HCT116 (cell line): Measurements from ENCODE around the gene SUB1. TPM values are rescaled to one million over a fixed set of nuclear protein-coding genes. Genes with fewer than 3 reads are reported as not detected.

ENCODE experiments used
- ATAC-seq: fragments of 200-7000 bp; cut with Tn5 transposase; 2 replicates; pipeline ENCODE4 v1.9.1; 2020; ENCODE audit warnings: mild to moderate bottlenecking, moderate library complexity
- BruUV-seq: library from RNA; stranded (reverse); fragments of 400-500 nt; replicated peaks from 2 replicates; lab custom pipeline; 2021; lab: Mats Ljungman, UMichigan
- CTCF ChIA-PET: fragments of 300-600 bp; sonication (Branson Sonifier 250); formaldehyde crosslinking; loops from one replicate; lab custom pipeline; 2021; ENCODE audit warnings: antibody characterized with exemption; lab: Charles Lee
- POLR2A ChIA-PET: fragments of 300-600, 350-600 bp; sonication (Branson Sonifier 250); formaldehyde crosslinking; loops from one replicate; lab custom pipeline; 2021; ENCODE audit warnings: antibody characterized with exemption; lab: Charles Lee
- RAD21 ChIA-PET, 2 experiments: fragments of 300-600 bp; sonication (Branson Sonifier 250); formaldehyde crosslinking; loops; one replicate each; lab custom pipeline; 2023; ENCODE audit warnings: low total read pairs in 2 of 2; ENCODE audit not compliant: uncharacterized antibody in 2 of 2, unreplicated experiment in 2 of 2, low non-redundant PET in 1 of 2; lab: Charles Lee
- DNase-seq: peaks from one replicate; pipeline ENCODE4 v3.0.0-alpha.2; 2010; ENCODE audit warnings: low read depth, low spot score
- H2AFZ ChIP-seq: fragments of 200-600 bp; shearing (Covaris generic), sonication (generic); 2 replicates; pipeline ENCODE4 v1.6.1; 2017; ENCODE audit warnings: low read depth, mixed run types, mixed read lengths, antibody characterized with exemption, low read length; ENCODE audit not compliant: poor library complexity, severe bottlenecking
- H3K27ac ChIP-seq: 2 replicates; pipeline ENCODE4 v1.5.1; 2012; ENCODE audit warnings: low read depth, low read length
- H3K27me3 ChIP-seq: fragments of 200-600 bp; sonication (generic); 2 replicates; pipeline ENCODE4 v1.6.1; 2016; ENCODE audit warnings: mixed run types, low read length, mixed read lengths; ENCODE audit not compliant: insufficient read depth
- H3K36me3 ChIP-seq, 2 experiments: fragments of 200-500 bp in 1 of 2; fragments of 200-600 bp in 1 of 2; sonication (Bioruptor generic) in 1 of 2; sonication (generic) in 1 of 2; 2 replicates each; pipeline versions ENCODE4 v1.5.1 to v1.6.1; 2014 to 2016; ENCODE audit warnings: low read length in 2 of 2, inconsistent platforms in 1 of 2, mixed read lengths in 1 of 2, mixed run types in 1 of 2; ENCODE audit not compliant: insufficient read depth in 2 of 2, control insufficient read depth in 1 of 2
- H3K4me1 ChIP-seq, 2 experiments: fragments of 200-600 bp in 1 of 2; sonication (generic) in 1 of 2; 2 replicates each; pipeline versions ENCODE4 v1.5.1 to v1.6.1; 2012 to 2017; ENCODE audit warnings: low read length in 2 of 2, inconsistent platforms in 1 of 2, mild to moderate bottlenecking in 1 of 2, mixed read lengths in 1 of 2, mixed run types in 1 of 2, moderate library complexity in 1 of 2; ENCODE audit not compliant: insufficient read depth in 2 of 2, control insufficient read depth in 1 of 2
- H3K4me2 ChIP-seq: fragments of 200-600 bp; sonication (generic); 2 replicates; pipeline ENCODE4 v1.6.1; 2017; ENCODE audit warnings: mixed run types, low read length, mixed read lengths
- H3K4me3 ChIP-seq, 2 experiments: fragments of 200-600 bp in 1 of 2; sonication (generic) in 1 of 2; replicated peaks in 1 of 2; 2 replicates each; pipeline ENCODE4 v1.5.1; 2011 to 2016; ENCODE audit warnings: low read length in 2 of 2, control low read depth in 1 of 2, low read depth in 1 of 2, mild to moderate bottlenecking in 1 of 2, mixed read lengths in 1 of 2, mixed run types in 1 of 2
- H3K79me2 ChIP-seq: fragments of 200-600 bp; sonication (generic); 2 replicates; pipeline ENCODE4 v1.6.1; 2017; ENCODE audit warnings: mild to moderate bottlenecking, mixed run types, low read length, moderate library complexity, mixed read lengths; ENCODE audit not compliant: insufficient read depth
- H3K9ac ChIP-seq: fragments of 200-600 bp; sonication (generic); 2 replicates; pipeline ENCODE4 v1.6.1; 2016; ENCODE audit warnings: low read length, mixed read lengths
- H3K9me2 ChIP-seq: fragments of 200-600 bp; sonication (generic), shearing (Covaris generic); 2 replicates; pipeline ENCODE4 v1.6.1; 2017; ENCODE audit warnings: mixed run types, mild to moderate bottlenecking, moderate library complexity; ENCODE audit not compliant: insufficient read depth
- H3K9me3 ChIP-seq, 2 experiments: fragments of 200-500 bp in 1 of 2; fragments of 200-600 bp in 1 of 2; sonication (Bioruptor generic) in 1 of 2; sonication (generic) in 1 of 2; 2 replicates each; pipeline ENCODE4 v1.6.1; 2014 to 2017; ENCODE audit warnings: low read length in 2 of 2, mixed read lengths in 2 of 2, inconsistent platforms in 1 of 2, low read depth in 1 of 2, mild to moderate bottlenecking in 1 of 2, mixed run types in 1 of 2, moderate library complexity in 1 of 2; ENCODE audit not compliant: control insufficient read depth in 1 of 2, insufficient read depth in 1 of 2
- H4K20me1 ChIP-seq: fragments of 200-600 bp; sonication (generic), shearing (Covaris generic); 2 replicates; pipeline ENCODE4 v1.6.1; 2017; ENCODE audit warnings: mixed run types, mild to moderate bottlenecking, moderate library complexity; ENCODE audit not compliant: insufficient read depth
- CBX3 ChIP-seq: IDR thresholded peaks from 2 replicates; pipeline ENCODE4 v1.6.1; 2012; ENCODE audit warnings: low read depth
- CEBPB ChIP-seq: IDR thresholded peaks from 2 replicates; pipeline ENCODE4 v1.6.1; 2012; ENCODE audit warnings: low read depth
- EZH2 ChIP-seq: fragments of 200-600 bp; sonication (generic); IDR thresholded peaks from 2 replicates; pipeline ENCODE4 v1.6.1; 2017; ENCODE audit warnings: antibody characterized with exemption, mixed run types
- MAX ChIP-seq: IDR thresholded peaks from 2 replicates; pipeline ENCODE4 v1.6.1; 2012
- POLR2A ChIP-seq: IDR thresholded peaks from 2 replicates; pipeline ENCODE4 v1.7.0; 2011; ENCODE audit warnings: borderline replicate concordance; ENCODE audit not compliant: insufficient read depth, insufficient read length; ENCODE audit errors: extremely low read depth
- SIN3A ChIP-seq: IDR thresholded peaks from 2 replicates; pipeline ENCODE4 v1.6.1; 2012; ENCODE audit warnings: low read depth
- TCF7L2 ChIP-seq: IDR thresholded peaks from 2 replicates; pipeline ENCODE4 v1.7.0; 2011; ENCODE audit warnings: borderline replicate concordance, inconsistent platforms; ENCODE audit not compliant: insufficient read depth, insufficient read length; ENCODE audit errors: extremely low read depth
- ZFX ChIP-seq: fragments of 450-650 bp; IDR thresholded peaks from 2 replicates; pipeline ENCODE4 v1.6.1; 2017
- intact Hi-C: fragments of 100-400 bp; cut with micrococcal nuclease; formaldehyde crosslinking; loops from 2 replicates; pipeline ENCODE4 v1.10.0; 2022
- total RNA-seq: library from RNA; stranded (reverse); gene quantifications from one replicate; pipeline ENCODE4 v1.2.1, GENCODE V29; 2021; ENCODE audit not compliant: unreplicated experiment
- TF ChIP-seq, protein P1 (sequence below): IDR thresholded peaks from 2 replicates; pipeline ENCODE4 v1.6.1; 2012
- TF ChIP-seq, protein P2 (sequence below): IDR thresholded peaks from 2 replicates; pipeline ENCODE4 v1.6.1; 2012; ENCODE audit warnings: low read depth

SUB1 gene
- total RNA-seq, 1 experiment from 2014 or later, result 216 TPM

DNA sequence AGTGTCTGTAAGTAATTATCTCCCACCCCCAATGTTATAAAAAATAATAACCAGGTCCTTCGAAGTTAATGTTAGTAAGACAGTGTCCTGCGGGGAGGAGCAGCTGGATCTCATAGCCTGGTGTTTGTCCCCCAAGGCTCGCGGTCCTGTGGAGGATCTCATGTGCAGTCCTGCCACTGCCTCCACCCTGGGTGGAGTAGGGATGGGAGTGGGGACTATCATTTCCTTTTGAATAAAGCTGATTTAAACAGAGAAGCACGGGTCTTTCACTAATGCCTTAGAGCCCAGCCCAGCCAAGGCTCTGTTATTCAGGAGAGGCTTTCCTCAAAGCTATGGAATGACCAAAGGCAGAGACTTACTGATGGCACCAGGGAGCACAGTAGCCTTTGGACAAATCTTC lies 40.2 kb downstream of the SUB1 start:
- no peaks in the 10 kb centered on the region for H3K9me3 ChIP-seq
- RAD21 ChIA-PET, result no interaction called here
- DNase-seq (no peak), ATAC-seq (no peak)
- intact Hi-C loops, result no loop called here
- POLR2A ChIA-PET, result no interaction called here
- no peaks in the 10 kb centered on the region for H4K20me1 ChIP-seq
- H3K79me2 ChIP-seq, result no peaks in the 10 kb centered on the region
- no peaks in the 10 kb centered on the region for H3K4me1 ChIP-seq
- no TSS peak for BruUV-seq
- CTCF ChIA-PET, result no interaction called here
- H3K27me3 ChIP-seq, result 0 out of 2 replicates have a peak, but pooled peaks cover 3% of the 10 kb centered on the region
- TF ChIP-seq ZFX (no peak), CBX3 (no peak), SIN3A (no peak), CEBPB (no peak), TCF7L2 (no peak), POLR2A (no peak), EZH2 (no peak), MAX (no peak)
- TF ChIP-seq, protein P1, sequence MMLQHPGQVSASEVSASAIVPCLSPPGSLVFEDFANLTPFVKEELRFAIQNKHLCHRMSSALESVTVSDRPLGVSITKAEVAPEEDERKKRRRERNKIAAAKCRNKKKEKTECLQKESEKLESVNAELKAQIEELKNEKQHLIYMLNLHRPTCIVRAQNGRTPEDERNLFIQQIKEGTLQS, result no peak
- TF ChIP-seq, protein P2, sequence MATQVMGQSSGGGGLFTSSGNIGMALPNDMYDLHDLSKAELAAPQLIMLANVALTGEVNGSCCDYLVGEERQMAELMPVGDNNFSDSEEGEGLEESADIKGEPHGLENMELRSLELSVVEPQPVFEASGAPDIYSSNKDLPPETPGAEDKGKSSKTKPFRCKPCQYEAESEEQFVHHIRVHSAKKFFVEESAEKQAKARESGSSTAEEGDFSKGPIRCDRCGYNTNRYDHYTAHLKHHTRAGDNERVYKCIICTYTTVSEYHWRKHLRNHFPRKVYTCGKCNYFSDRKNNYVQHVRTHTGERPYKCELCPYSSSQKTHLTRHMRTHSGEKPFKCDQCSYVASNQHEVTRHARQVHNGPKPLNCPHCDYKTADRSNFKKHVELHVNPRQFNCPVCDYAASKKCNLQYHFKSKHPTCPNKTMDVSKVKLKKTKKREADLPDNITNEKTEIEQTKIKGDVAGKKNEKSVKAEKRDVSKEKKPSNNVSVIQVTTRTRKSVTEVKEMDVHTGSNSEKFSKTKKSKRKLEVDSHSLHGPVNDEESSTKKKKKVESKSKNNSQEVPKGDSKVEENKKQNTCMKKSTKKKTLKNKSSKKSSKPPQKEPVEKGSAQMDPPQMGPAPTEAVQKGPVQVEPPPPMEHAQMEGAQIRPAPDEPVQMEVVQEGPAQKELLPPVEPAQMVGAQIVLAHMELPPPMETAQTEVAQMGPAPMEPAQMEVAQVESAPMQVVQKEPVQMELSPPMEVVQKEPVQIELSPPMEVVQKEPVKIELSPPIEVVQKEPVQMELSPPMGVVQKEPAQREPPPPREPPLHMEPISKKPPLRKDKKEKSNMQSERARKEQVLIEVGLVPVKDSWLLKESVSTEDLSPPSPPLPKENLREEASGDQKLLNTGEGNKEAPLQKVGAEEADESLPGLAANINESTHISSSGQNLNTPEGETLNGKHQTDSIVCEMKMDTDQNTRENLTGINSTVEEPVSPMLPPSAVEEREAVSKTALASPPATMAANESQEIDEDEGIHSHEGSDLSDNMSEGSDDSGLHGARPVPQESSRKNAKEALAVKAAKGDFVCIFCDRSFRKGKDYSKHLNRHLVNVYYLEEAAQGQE, result no peak
- H2AFZ ChIP-seq, result no peak overlapping the region
- no peak overlapping the region for H3K27ac ChIP-seq
- no peaks in the 10 kb centered on the region for H3K9me2 ChIP-seq
- no peaks in the 10 kb centered on the region for H3K36me3 ChIP-seq
- no peak overlapping the region for H3K4me2 ChIP-seq
- no peak overlapping the region for H3K4me3 ChIP-seq
- H3K9ac ChIP-seq, result no peak overlapping the region
